Measurements from ENCODE around the gene FRMPD4.

Gene FRMPD4

GRCh38 chrX:12610079-12610478 lies 471.8 kb downstream of the FRMPD4 start:
- no peaks in the 10 kb centered on the region for H3K4me1 Mint-ChIP-seq
- peaks cover 12% of the 10 kb centered on the region for H3K9me3 Mint-ChIP-seq
- H3K36me3 Mint-ChIP-seq (ENCODE audit: low read depth): no peaks in the 10 kb centered on the region
- no peak overlapping the region for H3K27ac Mint-ChIP-seq
- H3K27me3 Mint-ChIP-seq (ENCODE audit: low read depth): peaks cover 5% of the 10 kb centered on the region
- H3K4me3 Mint-ChIP-seq: no peak overlapping the region
- no peak for TF ChIP-seq CTCF (IDR thresholded peaks at IDR 0.05; ENCODE audit: unreplicated experiment in 3 of 3)

- H3K36me3 Mint-ChIP-seq (ENCODE audit: low read depth): no peaks in the 10 kb centered on the region
- H3K9me3 Mint-ChIP-seq: peaks cover 4% of the 10 kb centered on the region
- no peak for TF ChIP-seq CTCF (IDR thresholded peaks at IDR 0.05; ENCODE audit: unreplicated experiment in 3 of 3)
- no peak overlapping the region for H3K27ac Mint-ChIP-seq
- no peaks in the 10 kb centered on the region for H3K27me3 Mint-ChIP-seq (ENCODE audit: low read depth)
- H3K4me3 Mint-ChIP-seq: no peak overlapping the region
- H3K4me1 Mint-ChIP-seq: no peaks in the 10 kb centered on the region
Measured at GRCh38 chrX:12611471-12611870, 473.2 kb downstream of the FRMPD4 start.

- H3K27me3 Mint-ChIP-seq (ENCODE audit: low read depth): no peaks in the 10 kb centered on the region
- no peaks in the 10 kb centered on the region for H3K9me3 Mint-ChIP-seq
- H3K36me3 Mint-ChIP-seq (ENCODE audit: low read depth): no peaks in the 10 kb centered on the region
- no peak overlapping the region for H3K4me3 Mint-ChIP-seq
- H3K27ac Mint-ChIP-seq: no peak overlapping the region
- no peak for TF ChIP-seq CTCF (IDR thresholded peaks at IDR 0.05; ENCODE audit: unreplicated experiment in 3 of 3)
- no peaks in the 10 kb centered on the region for H3K4me1 Mint-ChIP-seq
Measured at GRCh38 chrX:12614266-12614665, 476.0 kb downstream of the FRMPD4 start.

GRCh38 chrX:12615061-12615460 lies 476.8 kb downstream of the FRMPD4 start:
- Mint-ChIP-seq H3K4me1 (no peaks in the 10 kb centered on the region), H3K27ac (no peak overlapping the region), H3K27me3 (ENCODE audit: low read depth) (no peaks in the 10 kb centered on the region), H3K36me3 (ENCODE audit: low read depth) (no peaks in the 10 kb centered on the region), H3K4me3 (no peak overlapping the region), H3K9me3 (no peaks in the 10 kb centered on the region)
- no peak for TF ChIP-seq CTCF (IDR thresholded peaks at IDR 0.05; ENCODE audit: unreplicated experiment in 3 of 3)

GRCh38 chrX:12617241-12617640 lies 479.0 kb downstream of the FRMPD4 start:
- no peaks in the 10 kb centered on the region for H3K27me3 Mint-ChIP-seq (ENCODE audit: low read depth)
- H3K4me1 Mint-ChIP-seq: no peaks in the 10 kb centered on the region
- H3K36me3 Mint-ChIP-seq (ENCODE audit: low read depth): no peaks in the 10 kb centered on the region
- no peak overlapping the region for H3K4me3 Mint-ChIP-seq
- no peak overlapping the region for H3K27ac Mint-ChIP-seq
- no peak for TF ChIP-seq CTCF (IDR thresholded peaks at IDR 0.05; ENCODE audit: unreplicated experiment in 3 of 3)
- peaks cover 4% of the 10 kb centered on the region for H3K9me3 Mint-ChIP-seq

GRCh38 chrX:12647230-12647629 lies 509.0 kb downstream of the FRMPD4 start:
- no peak for TF ChIP-seq CTCF (IDR thresholded peaks at IDR 0.05; ENCODE audit: unreplicated experiment in 3 of 3)
- H3K27me3 Mint-ChIP-seq (ENCODE audit: low read depth): no peaks in the 10 kb centered on the region
- no peak overlapping the region for H3K27ac Mint-ChIP-seq
- peaks cover 12% of the 10 kb centered on the region for H3K9me3 Mint-ChIP-seq
- H3K4me1 Mint-ChIP-seq: no peaks in the 10 kb centered on the region
- no peak overlapping the region for H3K4me3 Mint-ChIP-seq
- H3K36me3 Mint-ChIP-seq (ENCODE audit: low read depth): no peaks in the 10 kb centered on the region
